Hepatocyte (in vitro differentiated cells): ENCODE measurements around the gene PSMD8. TPM values are rescaled to one million over a fixed set of nuclear protein-coding genes. Genes with fewer than 3 reads are reported as not detected.

Source experiments
- DNase-seq: peaks from one replicate; pipeline ENCODE4 v3.0.0-alpha.2; 2016; ENCODE audit warnings: low spot score
- H2AFZ ChIP-seq: fragments of 200-600 bp; sonication (generic); 2 replicates; pipeline ENCODE4 v1.6.0; 2016; ENCODE audit warnings: antibody characterized with exemption, mild to moderate bottlenecking
- H3K27ac ChIP-seq: fragments of 200-600 bp; sonication (generic); 2 replicates; pipeline ENCODE4 v1.5.1; 2016; ENCODE audit warnings: mild to moderate bottlenecking
- H3K27me3 ChIP-seq: fragments of 200-600 bp; sonication (generic); 2 replicates; pipeline ENCODE4 v1.6.1; 2016
- H3K36me3 ChIP-seq: fragments of 200-600 bp; sonication (generic); replicated peaks from 2 replicates; pipeline ENCODE4 v1.5.1; 2016; ENCODE audit warnings: low read depth; ENCODE audit not compliant: insufficient read depth
- H3K4me1 ChIP-seq: fragments of 200-600 bp; sonication (generic); 2 replicates; pipeline ENCODE4 v1.5.1; 2016; ENCODE audit warnings: mild to moderate bottlenecking, moderate library complexity; ENCODE audit not compliant: insufficient read depth
- H3K4me2 ChIP-seq: fragments of 200-600 bp; sonication (generic); 2 replicates; pipeline ENCODE4 v1.6.0; 2016
- H3K4me3 ChIP-seq: fragments of 200-600 bp; sonication (generic); 2 replicates; pipeline ENCODE4 v1.5.1; 2016; ENCODE audit warnings: mild to moderate bottlenecking
- H3K79me2 ChIP-seq: fragments of 200-600 bp; sonication (generic); 2 replicates; pipeline ENCODE4 v1.6.0; 2017; ENCODE audit warnings: mild to moderate bottlenecking
- H3K9me2 ChIP-seq: fragments of 200-600 bp; sonication (generic); replicated peaks from 2 replicates; pipeline ENCODE4 v1.6.0; 2017; ENCODE audit warnings: mild to moderate bottlenecking; ENCODE audit not compliant: insufficient read depth
- H3K9me3 ChIP-seq: fragments of 200-600 bp; sonication (generic); 2 replicates; pipeline ENCODE4 v1.5.1; 2016; ENCODE audit warnings: low read depth, mild to moderate bottlenecking
- H4K20me1 ChIP-seq: fragments of 200-600 bp; sonication (generic); 2 replicates; pipeline ENCODE4 v1.6.0; 2016; ENCODE audit warnings: mild to moderate bottlenecking; ENCODE audit not compliant: insufficient read depth, poor library complexity, severe bottlenecking
- CTCF ChIP-seq: fragments of 200-600 bp; sonication (generic); IDR thresholded peaks from 2 replicates; pipeline ENCODE4 v1.5.1; 2016; ENCODE audit warnings: antibody characterized with exemption, mild to moderate bottlenecking; ENCODE audit not compliant: poor library complexity
- EZH2 ChIP-seq: fragments of 200-600 bp; sonication (generic); IDR thresholded peaks from 2 replicates; pipeline ENCODE4 v1.6.1; 2016; ENCODE audit warnings: antibody characterized with exemption, mild to moderate bottlenecking, borderline replicate concordance
- EZH2phosphoT487 ChIP-seq: fragments of 200-600 bp; sonication (generic); IDR thresholded peaks from one replicate; pipeline ENCODE4 v1.6.1; 2018; ENCODE audit warnings: antibody characterized with exemption, mild to moderate bottlenecking, low read depth, moderate library complexity; ENCODE audit not compliant: unreplicated experiment, severe bottlenecking
- WGBS: methylation state at CpG from one replicate; pipeline ENCODE4 v1.1.6; 2016; ENCODE audit warnings: low lambda C conversion rate; ENCODE audit errors: missing lambda C conversion rate; 5-methylcytosine and 5-hydroxymethylcytosine counted together
- polyA plus RNA-seq: library from polyadenylated mRNA; unstranded; fragments of >200 nt; fragmentation: Nextera tagmentation; extraction: Ambion mirVana; gene quantifications from 2 replicates; pipeline ENCODE4 v1.2.1, GENCODE V29; 2016
- total RNA-seq: library from RNA; depleted of rRNA; stranded (reverse); fragments of >200 nt; gene quantifications from 2 replicates; pipeline ENCODE4 v1.2.3, GENCODE V29; 2014

PSMD8 gene
- total and polyA plus RNA-seq, 2 experiments from 2014 or later, result 250 to 278 TPM

GRCh38 chr19:38360351-38360750, 14.0 kb upstream of the PSMD8 start:
- no peak overlapping the region for H3K27ac ChIP-seq
- DNase-seq, result no peak
- no peaks in the 10 kb centered on the region for H3K79me2 ChIP-seq
- WGBS, result 94% methylated on average over 9 of the region's 9 CpGs
- no peak overlapping the region for H3K4me3 ChIP-seq
- no peaks in the 10 kb centered on the region for H3K9me2 ChIP-seq
- peaks cover 8% of the 10 kb centered on the region for H3K4me1 ChIP-seq
- H2AFZ ChIP-seq, result no peak overlapping the region
- no peak for TF ChIP-seq EZH2
- no peak for TF ChIP-seq EZH2phosphoT487
- TF ChIP-seq CTCF, result no peak
- H3K9me3 ChIP-seq, result no peaks in the 10 kb centered on the region
- H3K4me2 ChIP-seq, result no peak overlapping the region
- peaks cover 31% of the 10 kb centered on the region for H3K27me3 ChIP-seq
- no peaks in the 10 kb centered on the region for H3K36me3 ChIP-seq
- H4K20me1 ChIP-seq, result no peaks in the 10 kb centered on the region

GRCh38 chr19:38360839-38361631, 13.3 kb upstream of the PSMD8 start:
- Histone ChIP-seq H3K4me3 (peak overlapping the region; percentile 37), H3K9me2 (no peaks in the 10 kb centered on the region), H4K20me1 (no peaks in the 10 kb centered on the region), H3K4me2 (peak overlapping the region; percentile 100), H3K9me3 (no peaks in the 10 kb centered on the region), H3K79me2 (no peaks in the 10 kb centered on the region), H3K4me1 (peaks cover 8% of the 10 kb centered on the region), H3K36me3 (no peaks in the 10 kb centered on the region), H3K27ac (no peak overlapping the region), H3K27me3 (peaks cover 31% of the 10 kb centered on the region), H2AFZ (peak overlapping the region; percentile 58)
- 40% methylated on average over 23 of the region's 23 CpGs for WGBS
- no peak for TF ChIP-seq EZH2
- TF ChIP-seq EZH2phosphoT487, result no peak
- TF ChIP-seq CTCF, result no peak
- no peak for DNase-seq

GRCh38 chr19:38361633-38362075, 12.7 kb upstream of the PSMD8 start:
- no peaks in the 10 kb centered on the region for H3K9me2 ChIP-seq
- H3K4me2 ChIP-seq, result peak overlapping the region; percentile 100
- WGBS, result 0% methylated on average over 28 of the region's 37 CpGs
- peaks cover 8% of the 10 kb centered on the region for H3K4me1 ChIP-seq
- peak; percentile 91 for DNase-seq
- no peak overlapping the region for H3K27ac ChIP-seq
- peaks cover 31% of the 10 kb centered on the region for H3K27me3 ChIP-seq
- TF ChIP-seq CTCF, result no peak
- no peak for TF ChIP-seq EZH2
- TF ChIP-seq EZH2phosphoT487, result no peak
- H4K20me1 ChIP-seq, result no peaks in the 10 kb centered on the region
- H3K36me3 ChIP-seq, result no peaks in the 10 kb centered on the region
- no peaks in the 10 kb centered on the region for H3K9me3 ChIP-seq
- H2AFZ ChIP-seq, result peak overlapping the region; percentile 58
- peak overlapping the region; percentile 37 for H3K4me3 ChIP-seq
- no peaks in the 10 kb centered on the region for H3K79me2 ChIP-seq
